ENCODE data around the gene SUCLG2.

GRCh38 chr3:67447393-67447792 is 207.0 kb downstream of the SUCLG2 start:
- TF ChIP-seq CTCF (IDR thresholded peaks at IDR 0.05; ENCODE audit: low read length) = no peak
- TF ChIP-seq EZH2 (IDR thresholded peaks at IDR 0.05; ENCODE audit: borderline replicate concordance, low read length) = no peak

Data from OCI-LY1 (cell line).